ENCODE measurements around the gene LAMA2.

Gene LAMA2

GRCh38 chr6:129094147-129094546 is 211.2 kb downstream of the LAMA2 start:
- Histone ChIP-seq H3K27me3 (ENCODE audit: insufficient read depth, low read depth, severe bottlenecking) (no peaks in the 10 kb centered on the region), H3K36me3 (no peaks in the 10 kb centered on the region)

GRCh38 chr6:129096651-129097290 is 213.8 kb downstream of the LAMA2 start:
- Histone ChIP-seq H3K27me3 (ENCODE audit: insufficient read depth, low read depth, severe bottlenecking) (no peaks in the 10 kb centered on the region), H3K4me3 (ENCODE audit: low read depth, low read length) (no peak overlapping the region), H3K27ac (no peak overlapping the region), H3K36me3 (no peaks in the 10 kb centered on the region), H3K9me3 (ENCODE audit: severe bottlenecking) (no peaks in the 10 kb centered on the region)
- no peak for TF ChIP-seq CTCF (IDR thresholded peaks at IDR 0.05; ENCODE audit: low read depth, low read length)
- DNase-seq, result no peak

More at GRCh38 chr6:129094147-129094546, 211.2 kb downstream of the LAMA2 start:
- Histone ChIP-seq H3K9me3 (ENCODE audit: severe bottlenecking) (no peaks in the 10 kb centered on the region), H3K27ac (no peak overlapping the region), H3K4me3 (ENCODE audit: low read depth, low read length) (no peak overlapping the region)
- TF ChIP-seq CTCF (IDR thresholded peaks at IDR 0.05; ENCODE audit: low read depth, low read length), result no peak
- DNase-seq, result no peak

GRCh38 chr6:129098061-129098553 is 215.2 kb downstream of the LAMA2 start:
- Histone ChIP-seq H3K27me3 (ENCODE audit: insufficient read depth, low read depth, severe bottlenecking) (no peaks in the 10 kb centered on the region), H3K4me3 (ENCODE audit: low read depth, low read length) (no peak overlapping the region), H3K9me3 (ENCODE audit: severe bottlenecking) (no peaks in the 10 kb centered on the region), H3K36me3 (no peaks in the 10 kb centered on the region), H3K27ac (no peak overlapping the region)
- no peak for DNase-seq
- TF ChIP-seq CTCF (IDR thresholded peaks at IDR 0.05; ENCODE audit: low read depth, low read length), result no peak

- H3K27me3 ChIP-seq (ENCODE audit: insufficient read depth, low read depth, severe bottlenecking), result no peaks in the 10 kb centered on the region
- H3K4me3 ChIP-seq (ENCODE audit: low read depth, low read length), result no peak overlapping the region
- no peaks in the 10 kb centered on the region for H3K9me3 ChIP-seq (ENCODE audit: severe bottlenecking)
- no peak for DNase-seq
- H3K27ac ChIP-seq, result no peak overlapping the region
- H3K36me3 ChIP-seq, result no peaks in the 10 kb centered on the region
- no peak for TF ChIP-seq CTCF (IDR thresholded peaks at IDR 0.05; ENCODE audit: low read depth, low read length)
Observed at GRCh38 chr6:129099696-129100095, 216.8 kb downstream of the LAMA2 start.

- Histone ChIP-seq H3K36me3 (no peaks in the 10 kb centered on the region), H3K27ac (no peak overlapping the region), H3K9me3 (ENCODE audit: severe bottlenecking) (no peaks in the 10 kb centered on the region), H3K4me3 (ENCODE audit: low read depth, low read length) (no peak overlapping the region), H3K27me3 (ENCODE audit: insufficient read depth, low read depth, severe bottlenecking) (no peaks in the 10 kb centered on the region)
- TF ChIP-seq CTCF (IDR thresholded peaks at IDR 0.05; ENCODE audit: low read depth, low read length), result no peak
- DNase-seq, result no peak
Observed at GRCh38 chr6:129100164-129100563, 217.2 kb downstream of the LAMA2 start.

- Histone ChIP-seq H3K9me3 (ENCODE audit: severe bottlenecking) (no peaks in the 10 kb centered on the region), H3K4me3 (ENCODE audit: low read depth, low read length) (no peak overlapping the region), H3K27ac (no peak overlapping the region), H3K36me3 (no peaks in the 10 kb centered on the region), H3K27me3 (ENCODE audit: insufficient read depth, low read depth, severe bottlenecking) (no peaks in the 10 kb centered on the region)
- no peak for DNase-seq
- TF ChIP-seq CTCF (IDR thresholded peaks at IDR 0.05; ENCODE audit: low read depth, low read length), result no peak
Observed at GRCh38 chr6:129102741-129103140, 219.8 kb downstream of the LAMA2 start.

All from WERI-Rb-1 (cell line).